ENCODE measurements around the gene CBX8.

CBX8 gene

DNA sequence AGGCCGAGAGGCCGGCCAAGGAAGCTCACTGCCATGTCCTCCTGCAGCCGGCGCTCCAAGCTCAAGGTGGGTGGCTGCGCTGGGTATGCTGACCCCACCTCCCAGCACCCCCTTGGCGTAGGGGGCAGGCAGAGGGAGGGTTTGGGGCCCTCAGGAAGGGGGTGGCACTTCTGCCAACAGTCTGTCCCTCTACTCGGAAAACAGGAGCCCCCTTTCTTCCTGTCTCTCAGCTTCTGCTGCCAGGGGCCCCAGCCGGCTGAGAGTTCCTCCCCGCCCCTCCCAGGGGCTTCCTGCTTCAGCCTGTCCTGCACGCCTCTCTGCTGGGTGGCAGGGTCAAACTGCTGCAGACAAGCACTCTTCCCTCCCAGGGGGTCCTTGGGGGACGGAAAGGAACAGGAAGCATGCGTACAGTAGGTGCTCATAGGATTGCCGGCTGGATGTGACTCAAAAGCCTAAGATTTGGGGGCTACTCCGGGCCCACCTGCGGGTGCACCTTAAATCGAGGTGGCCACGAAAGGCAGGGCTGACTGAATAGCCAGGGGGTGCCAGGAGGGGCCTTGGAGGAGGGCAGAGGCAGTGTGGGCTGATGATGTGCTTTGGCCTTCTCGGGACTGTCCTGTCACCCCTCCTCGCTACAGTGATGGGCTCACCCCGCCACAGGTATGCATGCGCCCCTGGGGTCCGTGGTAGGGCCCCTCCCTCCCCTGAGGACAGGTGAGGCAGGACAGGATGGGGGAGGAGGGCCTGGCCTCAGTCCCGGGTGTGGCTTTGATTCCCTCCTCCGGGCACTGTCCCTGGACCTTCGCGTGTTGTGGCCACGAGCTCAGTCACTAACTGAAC, 14.9 kb downstream of the CBX8 start:
- peaks cover 18% of the 10 kb centered on the region for H3K79me2 ChIP-seq (ENCODE audit: low read length)
- TF ChIP-seq EZH2phosphoT487 (IDR thresholded peaks at IDR 0.05; ENCODE audit: low read depth): no peak
- TF ChIP-seq, protein P1, sequence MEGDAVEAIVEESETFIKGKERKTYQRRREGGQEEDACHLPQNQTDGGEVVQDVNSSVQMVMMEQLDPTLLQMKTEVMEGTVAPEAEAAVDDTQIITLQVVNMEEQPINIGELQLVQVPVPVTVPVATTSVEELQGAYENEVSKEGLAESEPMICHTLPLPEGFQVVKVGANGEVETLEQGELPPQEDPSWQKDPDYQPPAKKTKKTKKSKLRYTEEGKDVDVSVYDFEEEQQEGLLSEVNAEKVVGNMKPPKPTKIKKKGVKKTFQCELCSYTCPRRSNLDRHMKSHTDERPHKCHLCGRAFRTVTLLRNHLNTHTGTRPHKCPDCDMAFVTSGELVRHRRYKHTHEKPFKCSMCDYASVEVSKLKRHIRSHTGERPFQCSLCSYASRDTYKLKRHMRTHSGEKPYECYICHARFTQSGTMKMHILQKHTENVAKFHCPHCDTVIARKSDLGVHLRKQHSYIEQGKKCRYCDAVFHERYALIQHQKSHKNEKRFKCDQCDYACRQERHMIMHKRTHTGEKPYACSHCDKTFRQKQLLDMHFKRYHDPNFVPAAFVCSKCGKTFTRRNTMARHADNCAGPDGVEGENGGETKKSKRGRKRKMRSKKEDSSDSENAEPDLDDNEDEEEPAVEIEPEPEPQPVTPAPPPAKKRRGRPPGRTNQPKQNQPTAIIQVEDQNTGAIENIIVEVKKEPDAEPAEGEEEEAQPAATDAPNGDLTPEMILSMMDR (IDR thresholded peaks at IDR 0.05; ENCODE audit: low read depth, low read length): no peak

DNA sequence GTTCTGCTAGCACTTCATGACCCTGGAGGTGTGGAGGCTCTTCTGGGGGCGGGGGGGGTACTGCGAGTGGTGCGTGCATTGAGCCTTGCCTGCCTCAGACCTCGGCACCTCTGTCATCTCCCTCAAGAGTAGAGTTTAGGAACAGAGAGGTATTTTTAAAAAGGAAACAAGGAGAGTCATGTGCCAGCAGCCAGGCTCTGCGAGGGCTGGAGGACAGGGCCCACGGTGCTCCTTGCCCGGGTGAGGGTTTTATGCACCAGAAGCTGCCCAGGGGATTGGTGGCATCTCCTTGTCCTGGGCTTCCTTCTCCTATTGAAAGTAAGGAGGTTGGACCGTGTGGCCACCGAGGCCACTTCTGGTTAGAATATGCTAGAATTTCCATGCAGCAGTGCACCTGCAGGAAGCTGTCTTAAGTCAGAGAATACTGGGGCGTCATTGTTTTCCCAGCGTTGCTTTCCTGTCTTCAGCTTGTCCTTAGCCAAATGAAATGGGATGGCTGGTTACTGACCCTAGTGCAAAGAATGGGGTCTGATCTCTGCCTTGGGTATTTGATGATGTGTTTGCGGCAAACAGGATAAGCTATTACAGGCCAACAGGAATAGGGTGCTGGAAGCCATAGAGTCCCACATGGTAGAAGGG, 15.7 kb downstream of the CBX8 start:
- Histone ChIP-seq H3K9me3 (ENCODE audit: insufficient read depth, low read length) (no peaks in the 10 kb centered on the region), H3K79me2 (ENCODE audit: low read length) (peaks cover 18% of the 10 kb centered on the region), H3K9ac (ENCODE audit: low read length) (no peak overlapping the region), H4K20me1 (ENCODE audit: insufficient read depth, low read length) (peaks cover 16% of the 10 kb centered on the region), H3K27me3 (ENCODE audit: low read depth, low read length) (peaks cover 10% of the 10 kb centered on the region), H3K27ac (ENCODE audit: low read length) (no peak overlapping the region), H3K4me2 (ENCODE audit: low read length) (no peak overlapping the region), H2AFZ (ENCODE audit: low read depth, low read length) (no peak overlapping the region), H3K36me3 (replicated peaks; ENCODE audit: low read depth, low read length) (peaks cover 42% of the 10 kb centered on the region), H3K4me3 (ENCODE audit: low read length) (no peak overlapping the region), H3K4me1 (ENCODE audit: low read length) (peaks cover 14% of the 10 kb centered on the region)
- TF ChIP-seq, protein P1 (IDR thresholded peaks at IDR 0.05; ENCODE audit: low read depth, low read length): no peak
- TF ChIP-seq EZH2phosphoT487 (IDR thresholded peaks at IDR 0.05; ENCODE audit: low read depth): no peak

More for the DNA sequence above, 14.9 kb downstream of the CBX8 start:
- no peak overlapping the region for H3K4me3 ChIP-seq (ENCODE audit: low read length)
- H3K27me3 ChIP-seq (ENCODE audit: low read depth, low read length): peaks cover 2% of the 10 kb centered on the region
- peaks cover 42% of the 10 kb centered on the region for H3K36me3 ChIP-seq (replicated peaks; ENCODE audit: low read depth, low read length)
- no peak overlapping the region for H3K4me2 ChIP-seq (ENCODE audit: low read length)
- peaks cover 16% of the 10 kb centered on the region for H4K20me1 ChIP-seq (ENCODE audit: insufficient read depth, low read length)
- no peak overlapping the region for H3K9ac ChIP-seq (ENCODE audit: low read length)
- no peaks in the 10 kb centered on the region for H3K9me3 ChIP-seq (ENCODE audit: insufficient read depth, low read length)
- no peak overlapping the region for H2AFZ ChIP-seq (ENCODE audit: low read depth, low read length)
- H3K4me1 ChIP-seq (ENCODE audit: low read length): peaks cover 9% of the 10 kb centered on the region
- no peak overlapping the region for H3K27ac ChIP-seq (ENCODE audit: low read length)

DNA sequence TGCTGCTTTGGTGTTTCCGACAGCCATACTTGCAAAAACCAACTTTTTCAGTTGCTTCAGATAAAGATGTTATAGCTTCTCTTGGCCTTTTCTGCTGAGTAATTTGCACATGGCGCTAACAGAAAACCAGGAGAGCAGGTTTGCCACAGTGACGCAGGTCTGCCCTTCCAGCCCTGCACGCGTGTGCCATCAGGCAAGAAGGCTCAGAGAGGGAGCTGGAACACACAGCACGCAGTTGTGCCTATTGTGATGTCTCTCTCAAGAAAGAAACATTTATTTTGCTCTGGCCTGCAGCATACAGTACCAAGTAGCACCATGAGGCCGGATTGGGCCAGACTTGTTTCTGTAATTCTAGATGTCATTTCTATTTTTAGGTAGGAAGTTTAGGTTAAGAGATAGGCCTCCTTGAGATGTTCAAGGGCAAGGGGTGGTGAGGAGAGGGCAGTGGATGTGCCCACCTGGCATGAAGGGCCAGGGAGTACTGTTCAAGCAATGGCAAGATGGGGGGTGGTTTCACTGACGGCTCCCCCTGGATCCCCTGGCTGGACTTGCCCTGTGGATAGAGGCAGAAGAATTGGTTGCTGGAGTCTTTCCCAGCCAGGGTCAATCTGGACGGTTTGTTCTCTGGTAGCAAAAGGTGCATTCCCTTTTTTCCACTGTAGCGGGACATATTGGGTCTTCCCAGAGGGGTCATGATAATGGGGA, 17.1 kb downstream of the CBX8 start:
- no peaks in the 10 kb centered on the region for H3K9me3 ChIP-seq (ENCODE audit: insufficient read depth, low read length)
- H3K4me1 ChIP-seq (ENCODE audit: low read length): peaks cover 14% of the 10 kb centered on the region
- H3K27ac ChIP-seq (ENCODE audit: low read length): no peak overlapping the region
- no peak overlapping the region for H2AFZ ChIP-seq (ENCODE audit: low read depth, low read length)
- H3K4me2 ChIP-seq (ENCODE audit: low read length): peak overlapping the region; percentile 61; the same call in 1 of the 2 replicates
- peaks cover 16% of the 10 kb centered on the region for H4K20me1 ChIP-seq (ENCODE audit: insufficient read depth, low read length)
- peaks cover 21% of the 10 kb centered on the region for H3K27me3 ChIP-seq (ENCODE audit: low read depth, low read length)
- peaks cover 36% of the 10 kb centered on the region for H3K36me3 ChIP-seq (replicated peaks; ENCODE audit: low read depth, low read length)
- H3K9ac ChIP-seq (ENCODE audit: low read length): no peak overlapping the region
- TF ChIP-seq EZH2phosphoT487 (IDR thresholded peaks at IDR 0.05; ENCODE audit: low read depth): no peak
- TF ChIP-seq, protein P1 (IDR thresholded peaks at IDR 0.05; ENCODE audit: low read depth, low read length): no peak
- no peak overlapping the region for H3K4me3 ChIP-seq (ENCODE audit: low read length)
- H3K79me2 ChIP-seq (ENCODE audit: low read length): peaks cover 18% of the 10 kb centered on the region

DNA sequence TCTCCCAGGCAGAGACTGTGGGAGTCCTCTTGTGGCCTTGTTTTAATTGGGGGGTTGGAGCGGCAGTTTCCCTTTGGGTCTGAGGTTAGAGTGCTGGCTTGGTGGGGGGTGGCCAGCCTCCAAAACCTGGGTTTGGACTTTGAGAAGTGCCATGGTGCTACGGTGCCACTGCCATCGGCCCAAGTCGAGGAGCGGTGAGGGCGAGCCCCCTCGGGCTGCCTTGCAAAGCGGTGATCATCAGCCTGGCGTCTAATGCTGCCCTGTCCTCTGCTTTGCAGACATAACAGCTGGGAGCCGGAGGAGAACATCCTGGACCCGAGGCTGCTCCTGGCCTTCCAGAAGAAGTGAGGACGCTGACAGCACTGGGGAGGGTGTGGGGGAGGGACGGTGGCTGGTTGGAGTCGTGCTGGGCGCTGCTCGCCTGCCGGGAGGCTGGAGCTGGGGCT, 17.8 kb downstream of the CBX8 start:
- peak overlapping the region; percentile 61 for H3K4me2 ChIP-seq (ENCODE audit: low read length)
- peaks cover 14% of the 10 kb centered on the region for H3K4me1 ChIP-seq (ENCODE audit: low read length)
- no peak for TF ChIP-seq EZH2phosphoT487 (IDR thresholded peaks at IDR 0.05; ENCODE audit: low read depth)
- TF ChIP-seq, protein P1 (IDR thresholded peaks at IDR 0.05; ENCODE audit: low read depth, low read length): no peak
- H2AFZ ChIP-seq (ENCODE audit: low read depth, low read length): no peak overlapping the region
- H3K9ac ChIP-seq (ENCODE audit: low read length): peak overlapping the region; percentile 86
- peaks cover 28% of the 10 kb centered on the region for H3K27me3 ChIP-seq (ENCODE audit: low read depth, low read length)
- peaks cover 18% of the 10 kb centered on the region for H3K79me2 ChIP-seq (ENCODE audit: low read length)
- no peaks in the 10 kb centered on the region for H3K9me3 ChIP-seq (ENCODE audit: insufficient read depth, low read length)
- H4K20me1 ChIP-seq (ENCODE audit: insufficient read depth, low read length): peaks cover 16% of the 10 kb centered on the region
- H3K36me3 ChIP-seq (replicated peaks; ENCODE audit: low read depth, low read length): peaks cover 30% of the 10 kb centered on the region
- H3K4me3 ChIP-seq (ENCODE audit: low read length): peak overlapping the region; percentile 93
- H3K27ac ChIP-seq (ENCODE audit: low read length): no peak overlapping the region

Measured in OCI-LY3 (cell line).